ENCODE results near the gene LAMB2.

DNA sequence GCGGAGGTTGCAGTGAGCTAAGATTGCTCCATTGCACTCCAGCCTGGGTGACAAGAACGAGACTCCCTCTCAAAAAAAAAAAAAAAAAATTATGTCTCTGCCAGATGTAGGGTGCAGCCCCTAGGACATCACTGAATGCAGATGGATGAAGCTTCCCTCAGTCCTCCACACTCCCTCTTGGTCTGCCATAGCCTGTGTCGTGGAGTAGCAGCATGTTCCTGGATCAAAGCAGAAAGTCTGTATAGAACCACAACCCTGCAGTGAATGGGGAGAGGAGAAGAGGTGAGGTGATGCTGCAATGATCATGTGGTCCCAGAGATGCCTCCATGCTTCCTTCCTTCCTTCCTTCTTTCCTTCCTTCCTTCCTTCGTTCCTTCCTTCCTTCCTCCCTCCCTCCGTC is 15.3 kb upstream of the LAMB2 start:
- TF ChIP-seq CTCF (IDR thresholded peaks at IDR 0.05) = no peak
- no peak for TF ChIP-seq POLR2AphosphoS5 (IDR thresholded peaks at IDR 0.05)
- TF ChIP-seq POLR2A (IDR thresholded peaks at IDR 0.05) = no peak
